GM21367 (cell line): ENCODE data around the gene DGUOK.
A peak's percentile ranks its signal among the peaks of the same experiment; 100 is the strongest.

Experiments used
- ATAC-seq: cut with Tn5 transposase; IDR thresholded peaks from one replicate; pipeline ENCODE4 v1.9.1; 2021; ENCODE audit not compliant: unreplicated experiment

Gene DGUOK

GRCh38 chr2:73993778-73994177 lies 67.1 kb downstream of the DGUOK start:
- no peak for ATAC-seq

DNA sequence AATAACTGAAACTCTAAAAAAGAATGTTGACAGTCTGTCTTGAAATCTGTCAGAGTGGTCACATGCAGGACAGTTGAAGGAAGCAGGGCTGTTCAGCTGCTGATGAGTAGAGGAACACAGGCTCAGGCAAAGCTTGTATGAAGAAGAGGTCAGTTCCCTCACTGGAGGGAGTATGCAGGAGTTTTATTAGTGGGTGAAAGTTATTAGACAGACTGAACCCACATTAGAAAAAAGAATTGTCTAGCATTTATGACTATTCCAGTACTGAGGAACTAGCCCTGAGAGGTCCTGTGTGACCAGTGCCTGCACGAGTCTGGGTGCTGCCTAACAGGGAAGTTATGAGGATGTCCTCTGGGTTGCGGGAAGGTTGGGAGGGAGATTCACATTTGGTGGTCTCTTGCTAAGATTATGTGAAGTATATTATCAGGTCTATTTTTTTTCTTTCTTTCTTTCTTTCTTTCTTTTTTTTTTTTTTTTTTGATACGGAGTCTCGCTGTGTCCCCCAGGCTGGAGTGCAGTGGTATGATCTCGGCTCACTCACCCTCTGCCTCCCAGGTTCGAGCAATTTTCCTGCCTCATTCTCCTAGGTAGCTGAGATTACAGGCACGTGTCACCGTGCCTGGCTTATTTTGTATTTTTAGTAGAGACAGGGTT lies 67.6 kb downstream of the DGUOK start:
- ATAC-seq = no peak

DNA sequence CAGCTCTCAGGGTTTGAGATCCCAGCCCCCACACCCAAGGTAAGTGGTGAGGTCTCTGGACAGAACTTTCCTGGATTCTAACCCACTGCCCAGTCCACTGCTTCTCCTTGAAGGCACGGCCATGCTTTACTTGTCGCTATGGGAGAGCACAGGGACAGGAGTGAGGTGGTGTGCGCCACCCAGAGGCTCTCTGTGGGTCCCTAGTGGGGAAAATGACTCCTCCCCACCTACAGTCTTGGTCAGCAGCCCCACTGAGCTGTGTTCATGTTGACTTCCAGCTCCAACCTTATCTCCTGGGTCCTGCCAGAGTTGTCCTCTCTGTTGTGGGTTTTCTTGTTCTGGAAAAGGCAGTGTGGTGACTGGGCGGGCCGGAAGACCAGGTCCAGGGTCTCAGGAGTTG lies 69.1 kb downstream of the DGUOK start:
- ATAC-seq = no peak

DNA sequence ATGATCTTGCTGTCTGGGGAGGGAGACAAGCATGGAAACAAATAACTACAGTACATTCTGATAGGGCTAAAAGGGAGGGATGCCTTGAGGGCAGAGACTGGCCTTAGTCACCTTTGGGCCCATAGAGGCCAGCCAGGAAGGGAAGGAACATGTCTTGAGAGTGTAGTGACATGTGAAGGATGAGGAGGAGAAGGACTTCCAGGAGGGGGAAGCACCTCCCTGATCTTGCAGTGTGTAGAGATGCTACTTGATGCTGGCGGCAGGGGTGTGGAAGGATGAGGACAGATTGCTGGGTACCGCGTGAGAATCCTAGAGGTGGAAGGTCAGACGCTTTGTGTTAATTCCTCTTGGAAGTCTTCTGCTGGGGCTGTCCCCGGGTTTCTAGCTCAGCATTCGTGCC lies 71.1 kb downstream of the DGUOK start:
- ATAC-seq = no peak

GRCh38 chr2:73998451-73998850 lies 71.8 kb downstream of the DGUOK start:
- ATAC-seq = no peak

DNA sequence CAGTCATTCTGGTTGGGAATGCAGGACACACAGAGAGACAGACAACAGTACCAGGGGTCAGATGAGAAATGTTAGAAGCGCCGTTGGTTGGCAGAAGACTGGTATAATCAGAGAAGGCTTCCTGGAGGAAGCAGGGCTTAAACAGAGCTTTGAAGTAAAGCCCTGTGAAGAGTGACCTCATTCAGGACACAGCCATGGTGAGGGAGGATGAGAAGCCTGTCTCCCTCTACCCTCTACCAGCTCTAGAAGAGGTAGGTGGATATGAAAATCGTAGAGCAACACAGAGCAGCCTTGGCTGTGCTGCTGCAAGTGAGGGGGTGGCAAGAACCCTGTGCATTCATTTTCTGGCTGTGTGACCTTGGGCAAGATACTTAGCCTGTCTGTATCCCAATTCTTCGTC lies 72.3 kb downstream of the DGUOK start:
- no peak for ATAC-seq

DNA sequence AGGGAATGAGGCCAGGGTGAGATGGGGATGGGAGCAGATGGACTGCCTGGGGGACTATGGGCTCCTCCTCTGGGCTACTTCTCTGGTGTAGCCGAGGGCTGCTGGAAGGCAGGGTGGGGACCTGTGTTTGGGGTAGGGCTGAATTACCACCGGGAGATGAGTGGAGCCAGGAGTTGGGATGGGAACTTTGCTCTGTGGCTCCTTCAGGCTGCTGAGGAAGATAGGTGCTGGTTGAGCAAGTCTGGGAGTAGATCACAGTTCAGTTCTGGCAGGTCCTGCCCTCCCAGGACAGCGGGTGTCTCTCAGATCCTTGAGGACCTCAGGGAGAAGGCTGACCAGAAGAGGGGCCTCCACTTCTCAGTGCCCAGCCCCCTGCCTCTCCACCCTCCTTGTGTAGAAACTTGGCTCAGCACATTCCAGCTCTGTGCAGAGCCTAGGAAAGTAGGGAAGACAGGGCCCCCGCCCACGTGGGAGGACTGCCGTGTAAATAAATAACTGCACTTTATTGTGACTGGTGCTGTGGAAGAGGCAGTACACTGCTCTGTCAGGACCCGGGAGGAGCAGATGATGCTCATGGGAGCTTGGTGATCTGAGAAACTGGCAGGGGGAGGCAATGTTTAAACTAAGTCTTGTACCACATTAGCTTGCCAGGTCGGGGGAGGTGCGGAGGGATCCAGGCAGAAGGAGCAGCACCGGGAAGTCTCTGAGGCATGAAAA lies 73.4 kb downstream of the DGUOK start:
- no peak for ATAC-seq

- ATAC-seq = no peak
Measured at GRCh38 chr2:74000666-74001065, 74.0 kb downstream of the DGUOK start.

DNA sequence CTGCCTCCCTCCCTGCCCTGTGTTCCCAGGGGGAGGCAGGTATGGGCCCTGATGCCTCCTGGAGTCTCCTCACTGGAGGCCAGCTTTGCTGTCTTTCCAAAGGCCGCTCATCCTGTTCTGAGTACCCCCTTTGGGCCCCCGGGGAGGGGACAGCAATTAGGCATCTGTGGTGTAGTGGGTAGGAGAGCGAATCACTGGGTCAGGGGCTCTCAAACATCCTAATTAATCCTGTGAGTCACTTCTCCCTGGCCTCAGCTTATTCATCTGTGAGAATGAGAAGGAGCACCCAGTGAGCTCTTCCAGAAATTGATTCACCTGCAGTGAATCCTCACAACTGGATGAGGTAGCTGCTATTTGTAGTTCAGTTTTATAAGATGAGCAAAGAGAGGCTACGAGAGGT lies 74.4 kb downstream of the DGUOK start:
- ATAC-seq = no peak

DNA sequence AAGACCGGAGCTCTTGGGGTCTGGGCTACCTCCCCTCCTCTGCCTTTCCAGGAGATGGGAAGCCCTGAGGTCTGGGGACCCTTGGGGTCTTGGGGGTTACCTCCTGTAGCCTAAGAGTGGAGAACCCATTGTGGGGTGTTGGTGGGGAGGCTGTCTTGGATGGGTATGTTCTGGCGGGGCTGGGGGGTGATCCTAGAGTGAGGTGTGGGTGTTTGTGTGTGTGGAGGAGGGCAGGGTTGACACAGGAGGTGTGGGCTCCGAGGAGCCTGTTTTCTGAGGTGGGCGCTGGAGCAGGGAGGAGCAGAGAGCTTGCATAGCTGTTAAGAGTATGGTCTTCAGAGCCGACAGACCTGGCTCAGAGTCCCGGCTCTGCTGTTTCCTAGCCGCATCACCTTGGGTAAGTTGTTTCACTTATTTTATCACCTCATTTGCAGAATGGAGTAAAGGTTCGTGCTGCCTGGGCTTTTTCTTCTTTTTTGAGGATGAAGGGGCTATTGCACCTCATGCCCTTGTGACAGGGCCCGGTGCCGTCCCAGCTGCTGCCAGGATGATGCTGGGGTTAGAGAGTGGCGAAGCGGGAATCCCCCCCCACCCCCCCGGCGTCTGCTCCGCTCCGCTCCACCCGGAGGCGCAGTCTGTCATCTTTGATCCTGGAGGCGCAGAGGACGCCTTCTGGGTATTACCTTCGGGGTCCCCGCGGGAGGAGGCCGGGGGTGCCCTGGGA lies 75.3 kb downstream of the DGUOK start:
- peak; percentile 30 for ATAC-seq

GRCh38 chr2:74002505-74003421 lies 76.1 kb downstream of the DGUOK start:
- ATAC-seq = peak; percentile 88

- no peak for ATAC-seq
Measured at GRCh38 chr2:74003494-74004211, 77.0 kb downstream of the DGUOK start.

GRCh38 chr2:74004212-74005182 lies 77.8 kb downstream of the DGUOK start:
- no peak for ATAC-seq

DNA sequence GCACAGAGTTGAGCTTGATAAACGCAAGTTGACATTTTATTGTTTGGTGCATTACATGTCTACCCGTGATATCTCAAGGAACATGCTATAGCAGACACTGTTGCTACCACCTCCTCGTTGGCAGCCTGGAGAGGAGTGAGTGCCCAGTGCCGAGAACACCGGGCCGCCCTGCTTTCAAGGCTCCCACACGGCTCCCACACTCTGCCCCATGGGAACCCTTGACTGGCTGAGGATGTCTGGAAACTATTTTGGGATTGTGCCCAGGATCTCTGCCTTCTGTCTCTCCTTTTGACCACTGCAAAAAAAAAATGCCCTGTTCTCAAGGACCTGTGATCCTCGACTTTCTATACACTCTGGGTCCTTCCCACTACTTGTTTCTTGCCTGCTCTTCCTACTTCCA lies 79.1 kb downstream of the DGUOK start:
- ATAC-seq = no peak

DNA sequence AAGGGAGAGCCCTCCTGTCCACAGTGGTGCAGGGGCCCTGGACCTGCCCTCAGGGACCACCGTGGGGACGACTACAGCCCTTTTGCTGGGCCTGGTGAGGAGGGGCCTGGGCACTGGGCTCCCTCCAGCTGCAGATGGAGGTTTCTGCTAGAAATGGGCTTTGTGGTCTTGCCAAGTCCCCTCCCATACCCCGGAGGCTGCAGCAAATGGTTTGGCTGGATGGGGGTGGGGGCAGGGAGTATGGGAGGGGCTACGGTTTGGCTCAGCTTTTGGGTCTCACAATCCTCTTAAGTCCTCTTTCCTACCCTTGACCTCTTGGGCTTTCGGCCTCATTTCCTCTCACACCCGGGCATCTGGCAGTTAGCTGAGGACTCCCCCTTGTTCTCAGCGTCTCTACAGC lies 79.8 kb downstream of the DGUOK start:
- no peak for ATAC-seq

GRCh38 chr2:74007121-74007520 lies 80.4 kb downstream of the DGUOK start:
- no peak for ATAC-seq

GRCh38 chr2:74007711-74008110 lies 81.0 kb downstream of the DGUOK start:
- ATAC-seq = no peak
